Stimulated activated naive CD8-positive, alpha-beta T cell treated with anti-CD3 and anti-CD28 coated beads, Interleukin-15, Interleukin-2, amounts not matched to agents 100 ng/mL and 50 ng/mL, for 24 hours (primary cell): ENCODE results near the gene PDE8B.

ENCODE experiments used
- H3K27ac Mint-ChIP-seq: one replicate; pipeline ENCODE4 v1.8.0; 2021; ENCODE audit warnings: mild to moderate bottlenecking, mixed read lengths
- H3K27me3 Mint-ChIP-seq: one replicate; pipeline ENCODE4 v1.8.0; 2021; ENCODE audit warnings: mixed read lengths
- H3K36me3 Mint-ChIP-seq: one replicate; pipeline ENCODE4 v1.8.0; 2021; ENCODE audit warnings: low read depth, mixed read lengths
- H3K4me1 Mint-ChIP-seq: one replicate; pipeline ENCODE4 v1.8.0; 2021; ENCODE audit warnings: low read depth, mixed read lengths
- H3K4me3 Mint-ChIP-seq: one replicate; pipeline ENCODE4 v1.8.0; 2021; ENCODE audit warnings: mild to moderate bottlenecking, mixed read lengths
- H3K9me3 Mint-ChIP-seq: one replicate; pipeline ENCODE4 v1.8.0; 2021; ENCODE audit warnings: mixed read lengths

Gene PDE8B

DNA sequence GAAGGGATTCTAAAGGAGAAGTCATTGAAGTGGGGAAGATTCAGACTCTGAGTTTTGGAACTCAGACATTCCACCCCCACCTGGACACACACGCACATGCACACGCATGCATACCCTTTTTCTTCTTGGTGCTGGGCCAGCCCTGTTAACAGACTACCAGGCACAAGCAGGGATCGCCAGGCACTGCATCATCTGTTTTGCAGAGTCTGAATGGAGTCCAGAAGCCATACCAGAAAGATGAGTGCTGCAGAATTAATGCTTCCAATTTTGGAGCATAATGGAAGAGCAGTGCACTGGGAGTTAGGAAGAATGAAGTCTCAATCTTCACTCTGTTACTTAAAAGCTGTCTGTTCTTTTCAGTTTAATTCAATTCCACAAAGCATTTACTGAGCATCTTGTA, 95.5 kb downstream of the PDE8B start:
- H3K36me3 Mint-ChIP-seq: no peaks in the 10 kb centered on the region
- no peak overlapping the region for H3K27ac Mint-ChIP-seq
- H3K27me3 Mint-ChIP-seq: peaks cover 5% of the 10 kb centered on the region

DNA sequence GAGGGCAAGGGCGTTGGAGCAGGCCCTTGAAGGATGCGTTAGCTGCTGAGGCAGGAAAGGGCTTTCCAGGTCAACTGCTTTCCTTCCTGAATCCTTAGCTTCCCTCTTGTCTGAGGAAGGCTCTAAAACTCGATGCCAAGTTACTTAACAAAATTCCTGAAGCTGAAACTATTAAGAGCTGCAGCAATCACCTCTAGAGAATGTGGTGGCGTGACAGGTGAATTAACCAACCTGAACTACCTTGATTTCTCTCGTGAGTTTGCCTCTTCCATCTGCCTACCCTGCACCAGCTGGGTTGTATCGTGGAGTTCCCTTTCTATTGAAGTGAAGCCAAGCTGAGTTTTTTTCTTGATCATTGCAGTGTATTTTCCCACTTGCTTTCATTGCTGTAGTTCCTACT, 96.1 kb downstream of the PDE8B start:
- Mint-ChIP-seq H3K27me3 (peaks cover 5% of the 10 kb centered on the region), H3K36me3 (no peaks in the 10 kb centered on the region), H3K9me3 (no peaks in the 10 kb centered on the region), H3K27ac (no peak overlapping the region), H3K4me1 (no peaks in the 10 kb centered on the region), H3K4me3 (no peak overlapping the region)

More for the DNA sequence above, 95.5 kb downstream of the PDE8B start:
- Mint-ChIP-seq H3K9me3 (no peaks in the 10 kb centered on the region), H3K4me3 (no peak overlapping the region), H3K4me1 (no peaks in the 10 kb centered on the region)

DNA sequence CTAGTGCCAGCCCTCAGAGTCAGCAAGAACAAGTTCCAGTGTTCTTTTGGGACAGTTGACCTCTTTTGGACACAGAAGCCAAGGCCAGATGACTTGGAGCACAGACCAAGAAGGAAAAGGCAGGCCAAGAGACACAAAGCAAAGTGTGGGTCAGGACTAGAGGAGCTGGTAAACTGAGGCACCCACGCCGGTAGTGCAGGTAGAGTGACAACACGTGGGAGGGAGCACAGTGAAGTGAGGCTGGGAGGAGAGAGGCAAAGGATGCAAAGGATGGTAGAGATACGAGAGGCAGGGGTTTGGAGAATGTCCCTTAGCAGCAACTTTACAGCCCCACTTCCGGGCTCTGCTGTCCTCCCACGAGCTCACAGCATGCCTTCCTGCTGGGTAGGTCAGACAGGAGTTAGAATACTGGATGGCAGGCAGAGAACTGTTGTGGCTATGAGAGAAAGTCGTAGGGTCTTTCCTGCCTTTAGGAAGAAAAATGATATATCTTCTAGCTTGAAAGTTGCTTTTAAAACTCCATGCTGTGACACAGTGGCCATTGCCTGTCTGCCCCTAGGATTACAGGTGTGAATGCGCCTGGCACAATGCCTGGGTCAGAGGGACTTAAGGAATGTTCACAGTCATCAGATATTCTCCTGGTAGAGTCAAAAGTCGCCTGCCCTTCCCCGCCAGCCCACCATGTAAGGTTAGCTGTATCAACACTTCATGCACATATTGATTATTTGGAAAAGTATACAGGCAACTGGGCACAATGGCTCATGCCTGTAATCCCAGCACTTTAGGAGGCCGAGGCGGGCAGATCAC, 97.9 kb downstream of the PDE8B start:
- Mint-ChIP-seq H3K9me3 (no peaks in the 10 kb centered on the region), H3K27ac (no peak overlapping the region), H3K4me1 (no peaks in the 10 kb centered on the region), H3K27me3 (peaks cover 5% of the 10 kb centered on the region), H3K36me3 (no peaks in the 10 kb centered on the region), H3K4me3 (no peak overlapping the region)

DNA sequence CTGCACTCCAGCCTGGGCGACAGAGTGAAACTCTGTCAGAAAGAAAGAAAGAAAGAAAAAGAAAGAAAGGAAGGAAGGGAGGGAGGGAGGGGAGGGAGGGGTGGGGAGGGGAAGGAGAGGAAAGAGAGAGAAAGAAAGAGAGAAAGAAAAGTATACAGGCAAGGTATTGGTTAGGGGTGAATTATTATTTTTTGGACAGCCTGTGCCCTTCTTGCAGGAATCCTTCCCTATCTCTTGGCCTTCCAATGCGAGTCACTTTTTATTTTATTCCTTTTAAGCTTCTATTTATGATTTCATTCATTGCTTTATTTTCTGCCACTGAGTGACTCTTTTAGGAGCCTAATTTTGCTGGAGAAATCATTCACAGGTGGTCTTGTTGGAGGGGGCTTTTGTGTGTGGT, 98.7 kb downstream of the PDE8B start:
- Mint-ChIP-seq H3K4me3 (no peak overlapping the region), H3K9me3 (peaks cover 5% of the 10 kb centered on the region), H3K27me3 (peaks cover 2% of the 10 kb centered on the region), H3K36me3 (no peaks in the 10 kb centered on the region), H3K27ac (no peak overlapping the region), H3K4me1 (no peaks in the 10 kb centered on the region)

DNA sequence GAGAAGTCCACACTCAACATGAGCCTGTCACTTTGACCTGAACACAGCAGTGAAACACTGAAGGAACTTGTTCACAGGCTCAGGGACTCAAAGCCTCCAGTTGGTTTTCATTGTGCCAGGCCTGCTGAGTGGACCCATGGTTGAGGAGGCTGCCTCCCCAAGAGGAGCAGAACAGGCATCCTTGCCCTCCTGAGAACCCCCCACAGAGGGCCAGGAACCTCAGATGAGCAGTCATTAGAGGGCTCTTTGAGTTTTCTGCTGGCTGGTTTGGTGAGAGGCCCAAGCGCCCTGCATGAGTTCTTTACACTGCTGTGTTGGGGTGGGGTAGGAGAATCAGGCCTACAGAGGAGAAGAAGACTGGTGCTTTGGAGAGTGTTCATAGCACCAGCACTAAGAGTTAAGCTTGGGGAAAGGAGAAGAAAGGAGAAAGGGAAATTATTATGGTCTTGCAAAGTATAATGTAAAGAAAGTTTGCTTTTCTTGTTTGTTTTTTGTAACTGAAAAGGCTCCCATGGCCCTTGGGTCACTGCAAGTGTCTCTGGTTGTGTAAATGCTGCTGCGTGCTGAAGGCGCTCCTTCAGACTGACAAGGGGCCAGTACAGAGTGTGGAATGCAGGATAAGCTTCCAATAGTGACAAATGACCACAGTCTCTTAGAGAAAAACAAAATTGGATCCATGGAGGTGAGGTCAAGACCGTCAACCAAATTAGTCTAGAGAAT, 100.2 kb downstream of the PDE8B start:
- Mint-ChIP-seq H3K4me1 (no peaks in the 10 kb centered on the region), H3K36me3 (no peaks in the 10 kb centered on the region), H3K27ac (no peak overlapping the region), H3K4me3 (no peak overlapping the region), H3K27me3 (peaks cover 6% of the 10 kb centered on the region), H3K9me3 (peaks cover 5% of the 10 kb centered on the region)

DNA sequence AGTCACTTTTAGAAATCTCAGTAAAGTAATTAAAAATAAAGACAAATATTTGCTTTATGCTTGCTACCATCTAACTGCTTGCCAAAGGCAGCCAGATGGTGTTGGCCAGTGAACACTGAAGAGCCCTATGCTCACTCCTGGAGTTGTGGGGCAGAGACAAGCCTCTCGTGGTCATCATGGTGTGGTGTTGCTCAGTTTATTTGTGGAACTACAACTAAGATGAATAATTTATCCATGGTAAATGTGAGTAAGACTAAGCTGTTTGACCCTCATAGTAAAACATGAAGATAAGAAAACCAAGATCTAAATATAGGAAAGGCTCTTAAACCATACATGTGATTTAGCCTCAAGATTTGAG, 100.7 kb downstream of the PDE8B start:
- Mint-ChIP-seq H3K27me3 (peaks cover 6% of the 10 kb centered on the region), H3K36me3 (no peaks in the 10 kb centered on the region), H3K4me1 (no peaks in the 10 kb centered on the region), H3K27ac (no peak overlapping the region), H3K4me3 (no peak overlapping the region), H3K9me3 (peaks cover 5% of the 10 kb centered on the region)

DNA sequence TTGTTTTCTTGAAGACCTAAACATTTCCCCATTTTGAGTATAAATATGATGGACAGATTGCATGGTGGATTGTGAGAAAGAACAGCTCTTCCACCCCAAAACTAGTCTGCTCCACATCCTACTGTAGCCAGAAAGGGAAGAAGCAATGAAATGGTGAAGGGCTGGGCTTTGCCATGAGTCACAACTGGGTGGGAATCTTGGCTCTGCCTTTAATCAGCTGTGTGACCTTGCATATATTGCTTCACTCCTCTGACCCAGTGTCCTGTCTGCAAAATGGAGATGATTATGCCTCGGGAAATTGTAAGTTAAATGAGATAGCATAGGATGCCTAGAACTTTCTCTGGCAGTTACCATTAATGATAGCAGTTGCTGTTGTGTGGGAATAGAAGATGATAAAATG, 101.9 kb downstream of the PDE8B start:
- H3K36me3 Mint-ChIP-seq: no peaks in the 10 kb centered on the region
- no peak overlapping the region for H3K4me3 Mint-ChIP-seq
- H3K27me3 Mint-ChIP-seq: peaks cover 6% of the 10 kb centered on the region
- no peaks in the 10 kb centered on the region for H3K4me1 Mint-ChIP-seq
- no peak overlapping the region for H3K27ac Mint-ChIP-seq
- peaks cover 5% of the 10 kb centered on the region for H3K9me3 Mint-ChIP-seq

DNA sequence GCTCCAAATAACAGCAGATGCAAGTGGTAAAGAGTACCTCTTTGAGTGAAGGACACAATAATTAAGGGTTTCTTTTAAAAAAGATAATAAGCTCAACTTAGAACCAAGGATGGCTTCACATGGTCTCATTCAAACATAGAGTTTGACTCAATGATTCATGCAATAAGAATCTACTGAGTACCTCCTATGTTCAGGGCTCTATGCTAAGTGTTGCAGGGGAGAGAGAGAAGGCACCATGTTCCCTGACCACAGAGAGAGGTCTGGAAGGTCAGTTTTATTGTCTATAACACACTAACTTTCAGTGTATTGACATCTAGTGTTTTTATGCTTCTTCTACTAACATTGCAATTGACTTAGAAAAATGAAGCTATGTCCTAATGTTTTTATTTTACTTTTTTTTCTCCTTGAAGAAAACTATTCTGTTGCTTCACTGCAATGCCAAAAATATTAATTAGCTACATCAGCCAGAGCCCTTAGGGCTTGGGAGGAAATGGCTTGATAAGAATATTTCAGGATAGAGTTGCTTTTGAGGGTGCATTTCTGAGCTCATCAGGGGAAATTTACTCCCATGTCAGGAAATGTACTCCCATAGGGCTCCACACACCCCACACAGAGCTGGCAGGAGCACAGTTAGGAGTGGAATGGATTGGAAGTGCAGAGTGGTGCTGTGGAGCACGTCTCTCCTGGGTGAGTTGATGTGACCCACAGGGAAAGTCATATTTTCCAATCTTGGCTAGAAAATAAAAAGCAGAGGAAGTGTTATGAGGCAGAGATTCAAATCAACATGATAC, 106.6 kb downstream of the PDE8B start:
- peaks cover 5% of the 10 kb centered on the region for H3K9me3 Mint-ChIP-seq
- no peak overlapping the region for H3K4me3 Mint-ChIP-seq
- peaks cover 11% of the 10 kb centered on the region for H3K27me3 Mint-ChIP-seq
- no peaks in the 10 kb centered on the region for H3K36me3 Mint-ChIP-seq
- H3K4me1 Mint-ChIP-seq: no peaks in the 10 kb centered on the region
- H3K27ac Mint-ChIP-seq: no peak overlapping the region

DNA sequence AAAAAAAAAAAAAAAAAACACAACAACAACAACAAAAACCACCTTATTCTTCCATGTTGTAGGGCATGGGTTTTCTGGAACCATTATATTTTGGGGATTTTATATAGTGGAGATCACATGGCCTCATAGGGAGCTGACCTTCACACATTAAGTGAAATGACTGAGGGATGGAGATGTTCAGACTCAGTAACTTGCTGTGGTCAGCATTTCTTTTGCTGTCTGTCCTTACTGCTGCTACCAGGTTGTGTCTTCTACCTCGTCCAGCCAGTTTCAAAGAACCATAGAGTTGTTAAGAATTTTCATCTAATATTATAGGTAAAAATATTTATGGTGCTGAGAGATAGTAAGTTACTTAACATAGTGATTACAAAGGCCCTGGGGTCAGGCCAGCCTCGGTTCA, 107.6 kb downstream of the PDE8B start:
- Mint-ChIP-seq H3K4me3 (no peak overlapping the region), H3K4me1 (no peaks in the 10 kb centered on the region), H3K27ac (no peak overlapping the region), H3K9me3 (peaks cover 5% of the 10 kb centered on the region), H3K27me3 (peaks cover 11% of the 10 kb centered on the region), H3K36me3 (no peaks in the 10 kb centered on the region)

DNA sequence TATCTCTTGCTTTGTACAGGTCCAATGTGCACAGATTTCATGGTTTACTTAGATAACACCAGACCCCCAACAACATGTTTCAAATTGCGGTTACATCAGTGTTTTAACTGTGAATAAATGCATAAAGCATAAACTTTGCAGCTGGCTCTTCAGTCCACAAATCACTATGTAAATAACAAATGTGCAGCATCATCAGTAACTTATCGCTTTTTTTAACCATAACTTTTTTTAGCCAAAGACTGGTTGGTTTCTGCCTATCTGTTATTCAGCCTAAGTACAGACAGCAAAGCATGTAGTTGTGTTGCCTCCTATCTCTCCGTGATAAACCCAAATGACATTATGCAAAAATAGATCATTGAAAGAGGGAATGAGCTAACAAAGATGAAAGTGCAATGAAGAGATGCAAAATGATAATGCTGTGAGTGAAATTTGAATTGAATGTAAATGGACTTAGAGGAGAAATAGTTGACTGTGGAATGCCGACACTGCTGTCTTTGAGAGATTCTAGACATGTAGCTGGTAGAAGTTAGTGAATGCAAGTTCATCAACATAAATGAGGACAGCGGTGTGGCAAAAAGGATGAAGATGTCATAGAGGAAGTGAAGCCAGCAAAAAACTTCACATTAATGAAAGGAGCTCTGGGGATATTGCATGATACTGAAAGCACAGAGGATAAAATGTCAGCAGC, 108.8 kb downstream of the PDE8B start:
- H3K9me3 Mint-ChIP-seq: no peaks in the 10 kb centered on the region
- H3K27ac Mint-ChIP-seq: no peak overlapping the region
- H3K4me1 Mint-ChIP-seq: no peaks in the 10 kb centered on the region
- no peaks in the 10 kb centered on the region for H3K36me3 Mint-ChIP-seq
- no peak overlapping the region for H3K4me3 Mint-ChIP-seq
- H3K27me3 Mint-ChIP-seq: peaks cover 11% of the 10 kb centered on the region

DNA sequence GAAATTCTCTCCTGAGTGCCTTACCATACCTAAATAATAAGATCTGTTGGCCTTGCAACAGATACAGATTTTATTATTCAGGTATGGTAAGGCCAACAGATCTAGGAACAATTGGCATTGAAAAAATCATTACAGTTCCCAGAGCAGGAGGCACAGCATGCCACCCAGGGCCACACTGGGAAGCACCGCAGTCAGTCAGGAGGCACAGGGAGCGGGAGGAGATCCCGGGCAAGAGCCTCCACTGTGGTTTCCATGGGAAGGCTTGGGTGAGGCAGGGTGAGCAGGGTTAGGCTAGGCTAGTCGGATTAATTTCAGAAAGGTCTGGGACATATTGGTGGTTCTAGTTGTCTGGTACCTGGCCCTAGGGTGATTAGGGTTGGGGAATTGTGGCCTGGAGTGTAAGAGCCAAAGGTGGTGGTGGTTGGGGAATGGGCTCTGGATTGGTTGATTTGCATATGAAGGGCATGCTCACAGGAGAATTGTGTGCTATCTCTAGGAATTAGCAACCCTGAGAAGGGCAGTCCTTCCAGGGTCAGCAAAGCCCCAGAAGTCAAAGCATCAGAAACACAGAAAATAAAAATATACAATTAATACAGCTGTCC, 111.4 kb downstream of the PDE8B start:
- Mint-ChIP-seq H3K36me3 (no peaks in the 10 kb centered on the region), H3K9me3 (no peaks in the 10 kb centered on the region), H3K27ac (no peak overlapping the region), H3K4me3 (no peak overlapping the region), H3K4me1 (no peaks in the 10 kb centered on the region), H3K27me3 (peaks cover 4% of the 10 kb centered on the region)

DNA sequence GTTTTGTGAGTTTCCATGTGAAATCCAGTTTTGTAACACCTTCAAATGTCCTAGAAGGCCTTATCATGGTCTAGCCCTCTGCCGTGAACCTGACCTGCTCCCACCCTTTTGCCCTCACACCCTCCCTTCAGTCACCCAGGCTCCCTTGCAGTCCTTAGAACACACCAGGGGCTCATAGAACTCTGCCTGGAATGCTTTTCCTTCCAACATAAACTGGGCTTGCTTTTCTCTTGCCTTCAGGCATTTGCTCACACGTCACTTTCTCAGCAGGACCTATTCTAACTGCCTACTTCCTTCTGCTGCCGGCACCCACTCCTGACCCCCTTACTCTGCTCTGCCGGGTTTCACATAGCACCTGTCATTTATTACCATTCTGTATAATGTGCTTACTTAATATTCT, 111.9 kb downstream of the PDE8B start:
- Mint-ChIP-seq H3K4me3 (no peak overlapping the region), H3K36me3 (no peaks in the 10 kb centered on the region), H3K4me1 (no peaks in the 10 kb centered on the region), H3K9me3 (no peaks in the 10 kb centered on the region), H3K27me3 (peaks cover 4% of the 10 kb centered on the region), H3K27ac (no peak overlapping the region)

DNA sequence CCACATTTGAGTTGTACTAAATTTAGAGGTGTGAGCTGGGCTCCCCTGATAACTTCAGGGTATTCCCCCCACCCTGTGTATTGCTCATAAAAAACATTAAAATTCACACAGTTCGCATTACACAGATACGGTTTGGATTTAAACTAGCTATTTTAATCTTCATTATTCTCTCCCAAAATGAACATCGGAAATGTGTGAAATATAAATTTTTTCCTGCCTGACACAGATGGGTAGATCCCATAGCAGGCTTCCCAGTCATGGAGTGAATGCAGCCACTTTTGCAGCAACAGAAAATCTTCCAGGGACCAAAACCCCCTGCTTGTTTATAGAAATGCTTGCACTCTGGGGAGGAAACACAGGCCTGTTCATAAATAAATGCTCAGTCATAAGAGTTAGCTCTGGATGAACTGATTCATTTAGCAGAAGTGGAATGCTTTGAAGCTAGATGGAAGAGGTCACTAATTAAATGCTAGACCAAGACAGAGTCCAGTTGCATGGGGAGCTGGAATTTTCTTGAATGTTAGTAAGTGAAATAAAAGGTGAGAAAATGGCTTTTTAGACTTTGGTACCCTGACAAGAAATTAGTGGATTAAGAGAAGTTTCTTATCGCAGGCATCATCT, 115.6 kb downstream of the PDE8B start:
- peaks cover 18% of the 10 kb centered on the region for H3K4me1 Mint-ChIP-seq
- H3K4me3 Mint-ChIP-seq: no peak overlapping the region
- H3K27me3 Mint-ChIP-seq: peaks cover 6% of the 10 kb centered on the region
- no peaks in the 10 kb centered on the region for H3K36me3 Mint-ChIP-seq
- no peaks in the 10 kb centered on the region for H3K9me3 Mint-ChIP-seq
- H3K27ac Mint-ChIP-seq: no peak overlapping the region
